Measurements from ENCODE around the gene BACE2.

BACE2 gene

DNA sequence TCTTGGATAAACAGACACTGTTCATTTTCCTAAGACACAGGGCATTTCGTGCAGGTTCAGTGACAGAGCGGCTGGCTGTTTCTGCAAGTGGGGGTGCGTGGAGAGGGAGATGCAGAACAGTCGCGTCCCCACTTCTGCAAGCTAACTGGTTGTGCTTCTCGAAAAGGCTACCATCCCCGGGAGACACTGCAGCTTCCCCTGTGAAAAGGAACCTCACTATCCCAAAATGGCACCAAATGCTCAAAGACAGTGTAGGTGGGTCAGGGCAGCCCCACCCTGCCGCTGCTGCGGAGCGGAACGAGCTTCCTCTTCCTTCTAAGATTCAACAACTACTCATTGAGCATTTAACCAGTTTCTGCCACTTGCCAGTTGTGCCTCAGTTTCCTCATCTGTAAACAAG, 19.2 kb upstream of the BACE2 start:
- DNase-seq (ENCODE audit: low spot score), result no peak

DNA sequence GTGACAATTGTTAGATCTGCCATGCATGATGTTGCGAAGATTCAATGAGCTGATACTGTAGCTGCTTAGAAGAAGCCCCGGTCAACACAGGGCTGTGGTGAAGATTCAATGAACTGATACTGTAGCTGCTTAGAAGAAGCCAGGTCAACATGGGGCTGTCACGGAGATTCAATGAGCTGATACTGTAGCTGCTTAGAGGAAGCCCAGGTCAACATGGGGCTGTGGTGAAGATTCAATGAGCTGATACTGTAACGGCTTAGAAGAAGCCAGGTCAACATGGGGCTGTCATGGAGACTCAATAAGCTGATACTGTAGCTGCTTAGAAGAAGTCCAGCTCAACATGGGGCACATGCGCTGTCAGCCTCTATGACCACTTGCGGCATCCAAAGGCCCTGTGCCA, 18.8 kb upstream of the BACE2 start:
- no peak for DNase-seq (ENCODE audit: low spot score)

DNA sequence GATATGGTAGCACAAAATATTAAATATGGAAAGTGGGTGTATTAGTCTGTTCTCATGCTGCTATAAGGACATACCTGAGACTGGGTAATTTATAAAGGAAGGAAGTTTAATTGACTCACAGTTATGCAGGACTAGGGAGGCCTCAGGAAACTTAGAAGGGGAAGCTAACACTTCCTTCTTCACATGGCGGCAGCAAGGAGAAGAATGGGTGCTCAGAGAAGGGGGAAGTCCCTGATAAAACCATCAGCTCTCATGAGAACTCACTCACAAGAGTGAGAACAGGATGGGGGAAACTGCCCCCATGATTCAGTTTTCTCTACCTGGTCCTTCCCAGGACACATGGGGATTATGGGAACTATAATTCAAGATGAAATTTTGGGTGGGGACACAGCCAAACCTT, 15.8 kb upstream of the BACE2 start:
- no peak for DNase-seq (ENCODE audit: low spot score)

DNA sequence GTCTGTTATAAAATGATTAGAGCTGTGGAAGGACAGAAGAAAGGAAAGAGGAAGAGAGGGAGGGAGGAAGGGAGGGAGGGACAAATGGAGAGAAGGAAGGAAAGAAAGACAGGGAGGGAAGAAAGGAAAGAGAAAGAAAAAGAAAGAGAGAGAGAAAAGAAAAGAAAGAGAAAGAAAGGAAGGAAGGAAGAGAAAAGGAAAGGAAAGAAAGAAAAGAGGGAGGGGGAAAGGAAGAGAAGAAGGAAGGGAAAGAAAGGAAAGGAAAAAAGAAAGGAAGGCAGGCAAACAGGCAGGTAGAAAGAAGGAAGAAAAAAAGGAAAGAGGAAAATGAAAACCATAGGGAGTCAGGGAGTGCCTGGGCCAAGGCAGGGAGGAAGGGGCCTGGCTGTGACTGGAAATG, 14.5 kb upstream of the BACE2 start:
- DNase-seq (ENCODE audit: low spot score), result no peak

DNA sequence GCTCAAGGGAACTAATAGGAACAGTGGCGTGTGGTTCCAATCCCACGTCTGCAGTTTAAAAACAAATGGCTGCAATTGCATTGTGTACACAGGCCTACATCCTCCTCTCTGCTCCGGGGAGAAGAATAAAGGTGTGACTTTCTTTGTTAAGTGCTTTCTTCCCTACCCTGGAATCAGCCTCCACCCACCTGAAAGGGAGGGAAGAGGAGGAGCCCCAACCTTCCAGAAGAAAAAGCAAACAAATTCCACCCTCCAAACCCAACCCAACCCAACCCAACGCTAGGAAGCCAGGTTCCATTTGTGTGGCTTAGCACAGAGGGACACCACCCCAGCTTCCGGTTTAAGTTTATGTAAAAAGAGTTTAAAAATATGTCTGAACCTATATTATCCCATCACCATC, 11.8 kb upstream of the BACE2 start:
- DNase-seq (ENCODE audit: low spot score), result no peak

DNA sequence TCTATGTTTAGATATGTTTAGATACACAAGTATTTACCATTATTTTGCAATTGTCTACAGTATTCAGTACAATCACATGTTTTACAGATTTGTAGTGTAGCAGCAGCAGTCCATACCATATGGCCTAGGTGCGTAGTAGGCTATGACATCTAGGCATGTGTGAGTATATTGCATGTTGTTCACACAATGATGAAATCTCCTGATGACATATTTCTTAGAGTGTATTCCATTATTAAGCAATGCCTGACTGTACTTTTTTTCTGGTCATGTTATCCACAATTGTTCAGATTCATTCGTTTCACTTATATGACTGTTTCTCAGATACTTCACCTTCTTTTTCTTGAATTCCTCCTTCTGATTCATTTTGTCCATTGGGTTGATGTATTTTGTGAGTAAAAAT, 9.9 kb upstream of the BACE2 start:
- DNase-seq (ENCODE audit: low spot score), result no peak

DNA sequence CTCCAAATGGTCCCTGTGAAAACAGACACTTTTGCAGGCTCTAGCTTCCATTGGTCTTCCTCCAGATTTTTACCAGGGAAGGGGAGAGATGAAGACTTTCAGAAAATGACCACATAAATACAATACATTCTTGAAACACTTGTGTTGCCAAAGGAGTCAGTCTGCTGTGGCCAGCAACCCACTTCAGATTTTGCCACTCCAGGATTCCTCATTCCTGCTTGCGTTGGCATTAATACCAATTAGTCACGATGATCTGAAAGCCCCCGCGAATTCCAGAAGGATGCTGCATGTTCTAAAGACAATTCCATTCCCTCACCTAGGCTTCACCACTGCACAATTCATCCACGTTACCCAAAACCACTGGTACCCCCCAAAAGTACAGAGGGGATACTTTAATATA, 7.9 kb upstream of the BACE2 start:
- DNase-seq (ENCODE audit: low spot score), result no peak

DNA sequence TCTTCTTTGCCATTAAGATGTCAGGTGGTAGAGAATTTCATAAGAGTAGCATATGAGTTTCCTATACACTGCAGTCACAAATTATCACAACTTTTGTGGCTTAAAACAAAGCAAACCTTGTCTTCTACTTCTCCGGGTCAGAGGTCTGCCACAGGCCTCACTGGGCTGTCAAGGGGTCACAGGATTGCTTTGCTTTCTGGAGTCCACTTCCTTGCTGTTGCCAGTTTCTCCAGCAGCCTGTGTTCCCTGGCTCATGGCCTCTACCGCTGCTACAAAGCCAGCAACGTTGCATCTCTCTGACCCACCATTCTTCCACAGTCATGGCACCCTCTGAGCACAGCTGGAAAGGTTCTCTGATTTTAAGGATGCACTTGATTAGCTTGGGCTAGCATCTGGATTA, 6.5 kb upstream of the BACE2 start:
- no peak for DNase-seq (ENCODE audit: low spot score)

DNA sequence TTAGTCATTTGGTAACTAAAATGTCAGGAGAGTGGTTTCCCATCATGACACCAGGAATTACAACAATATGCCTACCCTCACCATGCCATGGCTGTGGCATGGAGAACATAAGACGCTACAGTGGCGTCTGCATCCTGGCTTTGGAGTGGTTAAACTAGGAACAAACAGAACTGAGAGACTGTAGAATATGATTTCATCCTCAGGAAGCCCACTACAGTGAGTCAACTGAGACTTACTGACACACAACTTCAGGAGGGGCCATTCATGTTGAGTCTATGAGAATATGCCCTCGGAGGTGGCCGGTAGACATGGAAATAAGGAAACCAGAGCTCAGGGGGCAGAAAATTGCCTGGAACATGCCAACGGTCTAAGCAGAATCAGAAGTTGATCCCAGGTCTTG, 5.9 kb upstream of the BACE2 start:
- no peak for DNase-seq (ENCODE audit: low spot score)

DNA sequence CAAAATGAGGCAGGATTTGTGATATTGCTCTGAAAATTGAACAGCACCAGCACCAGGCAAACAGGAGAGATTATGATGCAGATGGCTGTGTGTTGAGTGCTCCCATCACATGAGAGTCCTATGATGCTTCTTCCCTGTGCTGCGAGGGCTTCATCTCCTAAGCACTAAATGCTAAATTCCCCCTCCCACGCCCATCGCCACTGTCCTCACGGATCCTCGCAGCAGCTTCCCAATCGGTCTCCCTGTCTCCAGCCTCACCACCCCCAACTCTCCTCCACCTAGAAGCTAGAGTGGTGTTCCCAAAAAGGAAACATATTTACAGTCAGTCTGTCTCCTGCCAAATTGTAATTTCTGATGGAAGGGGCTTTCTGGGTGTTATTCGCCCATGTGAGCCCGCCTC, 4.9 kb upstream of the BACE2 start:
- DNase-seq (ENCODE audit: low spot score), result no peak

DNA sequence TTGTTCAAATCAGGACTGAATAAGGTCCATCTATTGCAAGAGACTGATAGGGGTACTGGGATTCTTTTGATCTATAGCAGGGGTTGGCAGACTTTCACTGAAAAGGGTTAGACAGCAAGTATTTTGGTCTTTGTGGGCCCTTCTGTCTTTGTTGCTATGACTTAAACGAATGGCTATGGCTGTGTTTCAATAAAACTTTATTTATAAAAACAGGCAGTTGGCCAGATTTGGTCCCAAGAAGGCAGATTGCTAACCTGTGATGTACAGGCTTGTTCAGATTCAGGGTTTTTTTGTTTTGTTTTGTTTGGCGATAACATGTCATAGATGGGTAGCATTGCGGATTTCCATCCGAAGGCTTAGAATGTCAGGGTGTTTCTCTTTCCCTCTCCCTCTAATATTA, 3.9 kb upstream of the BACE2 start:
- DNase-seq (ENCODE audit: low spot score), result no peak

DNA sequence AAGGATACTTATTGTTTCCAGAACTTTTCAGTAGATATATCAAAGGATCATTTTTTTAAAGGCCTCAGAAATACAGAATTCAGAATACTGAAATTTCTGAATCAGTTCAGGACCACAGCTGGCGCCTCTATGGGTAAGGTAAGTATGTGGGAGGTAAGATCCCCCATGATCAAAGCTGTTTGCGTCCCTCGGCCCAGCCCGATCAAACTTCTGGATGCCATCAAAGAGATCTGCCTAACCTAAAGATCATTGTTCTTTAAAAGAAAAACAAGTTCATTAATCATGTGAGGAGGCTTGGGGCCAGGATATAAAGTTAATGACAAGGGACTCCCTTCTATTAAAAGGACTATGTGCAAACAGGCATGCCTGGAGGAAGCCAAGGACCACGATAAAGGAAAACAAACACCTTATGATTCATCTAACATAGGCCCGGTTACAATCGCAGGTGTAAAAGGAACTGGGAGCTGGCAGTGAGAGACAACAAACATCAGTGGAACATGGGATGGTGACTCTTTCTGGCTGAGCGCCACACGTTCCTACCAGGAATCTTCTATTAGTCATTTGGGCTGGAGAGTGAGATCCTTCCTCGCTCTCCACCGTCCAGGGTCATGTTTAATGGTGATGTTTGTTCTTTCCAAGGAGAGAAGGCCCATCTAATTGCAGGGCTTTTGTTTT, 2.8 kb upstream of the BACE2 start:
- DNase-seq (ENCODE audit: low spot score), result no peak

DNA sequence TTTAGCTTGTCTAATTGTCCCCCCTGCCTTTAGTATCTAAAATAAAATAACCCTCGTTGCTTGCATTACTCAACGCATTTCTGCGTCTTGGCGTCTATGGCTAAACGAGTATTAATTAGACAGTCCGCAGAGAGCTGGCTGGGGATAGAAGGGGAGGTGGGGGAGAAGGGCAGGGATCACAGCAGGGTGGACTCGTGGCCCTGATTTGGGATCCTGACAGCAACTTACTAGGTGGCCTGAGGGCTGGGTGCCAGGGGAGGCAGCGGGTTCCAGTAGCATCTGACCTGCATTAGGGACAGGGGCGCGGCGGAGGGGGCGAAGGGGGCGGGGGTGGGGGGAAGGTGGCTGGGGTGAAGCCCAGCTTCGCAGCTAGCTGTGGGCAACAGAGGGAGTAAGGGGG, 1.1 kb upstream of the BACE2 start:
- DNase-seq (ENCODE audit: low spot score), result no peak

DNA sequence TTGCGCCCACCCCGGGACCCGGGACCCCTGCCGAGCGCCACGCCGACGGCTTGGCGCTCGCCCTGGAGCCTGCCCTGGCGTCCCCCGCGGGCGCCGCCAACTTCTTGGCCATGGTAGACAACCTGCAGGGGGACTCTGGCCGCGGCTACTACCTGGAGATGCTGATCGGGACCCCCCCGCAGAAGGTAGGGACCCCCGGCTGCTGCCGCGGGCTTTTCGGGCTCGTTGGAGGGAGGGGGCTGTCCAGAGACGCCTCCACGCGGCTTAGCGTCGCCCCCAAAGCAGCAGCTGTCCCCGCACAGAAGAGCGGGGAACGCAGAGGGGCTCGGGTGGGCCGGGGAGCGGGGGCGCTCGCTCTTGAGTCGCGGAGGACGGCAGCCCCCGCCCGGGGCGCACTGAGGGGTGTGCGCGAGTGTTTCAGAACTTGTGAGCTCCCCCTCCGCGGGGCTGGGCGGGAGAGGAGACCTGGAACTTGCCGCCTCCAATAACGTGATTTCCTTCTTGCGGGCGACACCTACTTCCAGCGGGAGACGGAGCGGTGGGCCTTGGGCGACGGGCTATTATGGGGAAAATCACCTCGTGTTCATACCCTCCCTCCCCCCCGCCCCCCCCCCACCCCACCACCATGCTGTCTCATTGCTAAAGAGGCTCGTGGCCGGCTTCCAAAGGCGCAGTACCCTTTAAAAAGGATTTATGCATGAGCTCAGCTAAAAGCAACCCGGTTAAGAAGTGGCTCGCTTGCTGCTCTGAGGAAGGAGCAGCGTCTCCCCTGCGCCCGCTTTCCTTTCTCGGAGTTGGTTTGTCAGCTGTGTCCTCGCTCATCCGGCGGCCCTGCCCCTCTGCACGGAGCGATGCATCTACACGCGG, 664 bp downstream of the BACE2 start:
- DNase-seq (ENCODE audit: low spot score), result peak; percentile 10

DNA sequence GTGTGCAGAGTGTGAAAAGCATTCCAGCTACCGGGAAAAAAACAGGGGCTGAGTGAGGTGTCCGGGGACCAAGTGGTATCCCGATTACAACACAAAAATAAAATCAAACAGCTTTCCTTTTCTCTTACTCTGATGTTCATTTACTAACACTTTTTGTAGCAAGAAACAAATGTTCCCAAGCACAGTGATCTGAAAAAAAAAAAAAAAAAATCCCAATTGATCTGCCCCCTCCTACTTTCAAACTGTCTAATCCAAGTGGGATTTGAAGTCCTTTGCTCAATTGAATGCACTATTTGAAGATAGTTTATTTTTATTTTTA, 1.3 kb downstream of the BACE2 start:
- DNase-seq (ENCODE audit: low spot score), result no peak

DNA sequence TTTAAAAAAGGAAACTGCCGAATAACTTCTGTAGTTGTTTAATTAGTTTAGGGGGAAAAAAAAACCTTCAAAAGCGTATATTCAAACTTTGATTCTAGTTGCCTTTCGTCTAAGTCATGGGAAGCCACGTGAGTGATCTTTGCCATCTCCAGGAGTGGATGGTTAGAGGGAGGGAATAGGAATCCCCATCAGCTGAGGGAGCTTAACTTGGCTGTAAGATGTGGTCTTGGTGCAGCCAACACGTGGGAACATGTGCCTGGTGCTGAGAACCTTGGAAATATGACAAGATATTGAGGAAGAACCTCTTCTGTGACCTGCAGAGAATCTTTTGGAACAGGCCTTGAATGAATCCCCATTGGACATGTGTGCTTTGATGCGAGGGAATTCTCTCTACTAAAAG, 1.7 kb downstream of the BACE2 start:
- no peak for DNase-seq (ENCODE audit: low spot score)

DNA sequence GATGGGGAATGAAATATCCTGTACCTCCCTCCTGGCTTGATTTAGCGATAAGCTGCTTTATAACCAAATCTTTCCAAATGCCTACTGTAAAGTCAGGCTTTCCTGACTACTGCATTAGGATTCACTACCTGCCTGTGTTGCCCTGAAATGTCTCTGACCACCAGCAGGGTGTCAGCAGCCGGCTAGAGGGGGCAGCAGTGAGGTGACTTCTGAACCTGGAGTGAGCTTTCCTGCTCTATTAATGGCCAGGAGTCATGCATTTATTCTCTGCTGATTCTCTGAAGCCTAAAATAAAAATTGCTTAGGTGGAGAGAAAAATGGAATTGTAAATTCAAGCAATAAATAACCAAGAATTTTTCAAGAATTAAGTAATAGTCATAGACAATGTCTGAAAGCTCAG, 2.5 kb downstream of the BACE2 start:
- DNase-seq (ENCODE audit: low spot score), result peak; percentile 57

DNA sequence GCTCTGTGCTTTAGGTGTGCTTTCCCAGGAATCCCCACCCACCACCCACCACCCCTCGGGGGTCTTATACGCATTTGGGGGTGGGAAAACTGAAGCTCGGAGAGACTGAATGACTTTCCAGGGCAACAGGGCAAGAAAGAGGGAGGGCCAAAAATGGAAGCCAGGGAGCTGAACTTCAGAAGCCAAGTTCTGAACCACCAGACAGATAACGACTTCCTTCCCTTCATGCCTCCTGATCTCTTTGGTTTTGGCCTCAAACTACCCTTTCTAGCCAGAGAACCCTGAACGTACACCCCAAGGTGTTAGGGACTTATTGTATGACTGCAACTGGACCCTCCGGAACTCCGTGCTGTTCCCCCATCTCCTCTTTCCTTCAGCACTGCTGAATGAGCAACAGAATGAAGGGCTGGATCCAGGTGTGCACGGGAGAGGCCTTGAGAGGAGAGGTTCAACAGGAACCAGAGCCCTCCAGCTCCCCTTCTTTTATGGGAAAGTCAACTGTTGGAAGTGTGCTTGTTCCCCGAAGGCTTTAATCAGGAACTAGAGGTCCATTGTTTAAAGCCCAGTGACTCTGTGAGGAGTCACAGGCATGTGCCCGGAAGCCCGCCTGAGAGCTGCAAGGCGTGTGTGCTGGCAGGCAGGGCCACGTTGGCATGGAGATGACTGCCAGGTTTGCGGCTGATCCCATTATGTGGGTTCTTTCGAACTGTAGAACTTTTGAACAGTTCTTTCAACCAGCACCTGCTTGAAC, 3.1 kb downstream of the BACE2 start:
- DNase-seq (ENCODE audit: low spot score), result no peak

DNA sequence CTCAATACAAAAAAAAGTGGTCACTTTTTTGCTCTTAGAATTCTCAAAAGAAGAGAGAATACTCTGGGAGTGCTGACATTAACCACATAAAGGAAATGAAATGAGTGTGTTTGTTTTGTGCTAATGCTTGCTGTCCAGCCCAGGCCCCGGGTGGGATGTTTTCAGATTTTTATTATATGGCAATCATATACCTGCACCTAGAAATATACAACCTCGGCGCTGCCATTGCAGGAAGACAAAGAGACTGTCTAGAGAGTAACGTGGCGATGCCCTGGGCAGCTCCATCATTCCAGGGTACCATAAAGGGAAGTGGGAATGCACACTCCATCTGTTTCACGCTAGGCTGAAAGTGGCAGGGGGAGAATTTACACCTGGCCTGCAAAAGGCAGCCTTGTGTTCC, 7.1 kb downstream of the BACE2 start:
- no peak for DNase-seq (ENCODE audit: low spot score)

DNA sequence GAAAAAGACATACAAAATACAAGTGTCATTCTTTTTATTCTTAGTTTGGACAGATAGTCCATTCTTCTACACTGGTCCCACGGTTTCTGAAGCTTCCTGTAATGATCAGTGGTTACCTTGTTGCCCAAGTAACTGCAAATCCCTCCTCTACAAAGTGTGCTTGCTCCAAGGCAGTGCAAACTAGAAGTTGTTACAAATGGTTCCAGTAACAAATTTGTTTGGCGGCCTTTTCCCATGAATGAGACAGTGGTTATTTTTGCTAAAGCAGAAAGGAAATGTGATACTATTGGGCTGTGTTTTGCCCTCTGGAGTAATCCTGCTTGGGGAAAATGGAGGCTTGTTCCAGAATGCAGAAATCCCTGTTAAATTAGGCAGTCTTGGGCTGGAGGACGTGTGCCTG, 8.9 kb downstream of the BACE2 start:
- DNase-seq (ENCODE audit: low spot score), result no peak

DNA sequence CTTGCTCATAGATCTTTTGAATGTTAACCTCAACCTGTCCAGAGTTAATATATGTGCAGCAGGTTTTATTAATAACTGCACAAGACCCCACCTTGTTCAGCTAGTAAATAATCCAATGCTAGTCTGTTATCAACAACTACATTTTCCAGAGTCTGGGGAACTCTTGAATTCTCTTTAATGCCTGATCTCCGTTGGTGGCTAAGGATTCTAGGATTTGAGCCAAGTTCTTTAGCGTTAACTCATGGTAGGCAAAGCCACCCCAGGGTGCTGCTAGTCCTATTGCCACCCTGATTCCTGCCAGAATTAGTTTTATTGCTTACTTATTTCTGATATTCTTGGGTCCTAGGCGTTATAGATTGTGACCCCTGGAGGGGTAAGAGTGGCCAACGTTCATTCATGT, 12.8 kb downstream of the BACE2 start:
- DNase-seq (ENCODE audit: low spot score), result no peak

DNA sequence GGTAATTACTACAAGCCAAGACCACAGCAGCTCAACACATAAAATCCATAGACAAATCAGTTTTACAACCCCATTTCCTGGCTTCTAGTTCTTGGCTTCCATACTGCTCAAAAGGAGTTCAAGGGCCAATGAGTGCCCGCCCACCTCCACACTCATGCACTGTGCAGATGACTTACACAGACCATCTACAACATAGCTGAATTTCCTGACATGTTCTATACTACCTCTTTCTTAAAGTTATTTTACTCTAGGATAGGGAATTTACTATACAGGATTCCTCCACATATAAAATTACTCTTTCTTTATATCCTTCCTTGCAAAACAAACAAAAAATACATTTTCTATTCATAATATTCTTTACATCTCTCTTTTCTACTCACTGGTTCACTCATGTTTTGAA, 14.6 kb downstream of the BACE2 start:
- no peak for DNase-seq (ENCODE audit: low spot score)

DNA sequence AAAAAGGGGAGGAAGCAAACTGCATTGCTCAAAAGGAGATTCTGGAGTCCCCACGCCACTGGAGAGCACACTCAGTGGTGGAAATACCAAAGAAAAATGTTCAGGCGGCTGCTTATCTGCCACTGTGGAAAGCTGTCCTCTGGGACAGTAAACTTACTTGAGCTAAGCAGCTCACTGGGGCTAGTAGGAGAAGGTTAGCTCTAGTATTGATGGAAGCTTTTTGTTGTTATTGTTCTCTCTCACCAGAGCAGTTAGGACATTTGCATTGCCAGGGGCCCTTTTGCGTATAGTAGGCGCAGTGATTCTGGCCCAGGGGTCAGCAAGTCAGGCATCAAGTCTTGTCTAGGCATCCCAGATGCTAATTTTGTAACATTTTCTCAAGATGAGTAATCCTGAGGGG, 15.6 kb downstream of the BACE2 start:
- no peak for DNase-seq (ENCODE audit: low spot score)

Data from germinal center (tissue), 1 donor.